ENCODE measurements around the gene CUL3.

The CUL3 gene

DNA sequence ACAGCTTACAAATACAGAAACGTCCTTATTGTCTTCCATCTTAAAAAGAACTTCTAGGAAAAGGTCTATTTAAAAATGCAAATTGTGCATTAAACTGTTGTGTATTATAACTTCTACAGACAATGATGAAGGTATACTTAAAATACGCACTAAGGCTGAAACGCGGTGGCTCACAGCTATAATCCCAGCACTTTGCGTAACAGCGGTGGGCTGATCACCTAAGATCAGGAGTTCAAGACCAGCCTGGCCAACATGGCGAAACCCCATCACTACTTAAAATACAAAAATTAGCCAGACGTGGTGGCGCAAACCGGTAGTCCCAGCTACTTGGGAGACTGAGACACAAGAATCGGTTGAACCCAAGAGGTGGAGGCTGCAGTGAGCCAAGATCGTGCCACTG is 4.9 kb downstream of the CUL3 start:
- no peak for DNase-seq (ENCODE audit: low read depth in 2 of 2)

DNA sequence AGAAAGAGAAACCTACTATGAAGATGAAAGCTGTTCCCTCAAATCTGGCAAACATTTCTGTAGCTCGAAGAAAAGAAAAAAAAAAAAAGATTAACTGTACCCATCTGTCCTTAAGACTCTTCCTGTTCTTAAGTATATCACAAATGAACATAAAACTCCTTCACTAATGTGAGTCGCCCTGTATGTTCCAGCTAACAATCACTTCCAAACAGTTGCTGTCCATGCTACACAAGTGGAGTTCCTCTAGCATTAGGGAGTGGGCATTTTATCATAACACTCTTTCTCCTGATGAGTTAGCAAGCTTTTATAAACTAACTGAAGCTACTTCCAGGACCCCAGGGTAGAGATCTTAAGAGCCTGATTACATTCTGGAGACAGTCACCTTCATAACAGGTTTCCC is 5.8 kb downstream of the CUL3 start:
- DNase-seq (ENCODE audit: low read depth in 2 of 2): no peak

DNA sequence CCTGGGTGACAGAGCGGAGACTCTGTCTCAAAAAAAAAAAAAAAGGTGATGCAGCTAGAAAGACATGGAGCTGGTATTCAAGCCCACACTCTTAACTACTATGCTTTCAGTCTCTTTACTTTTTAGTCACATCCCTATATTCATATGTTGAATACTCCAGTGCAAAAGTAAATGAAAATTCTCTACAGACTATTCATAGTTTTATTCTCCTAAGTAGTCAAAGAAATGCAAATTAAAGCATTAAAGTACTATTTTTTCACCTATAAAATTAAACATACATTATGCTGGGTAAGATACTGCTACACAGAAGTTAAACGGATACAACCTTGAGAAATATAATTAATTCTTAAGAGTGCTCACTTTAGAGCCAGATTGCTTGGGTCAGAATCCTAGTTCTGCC is 7.6 kb downstream of the CUL3 start:
- DNase-seq (ENCODE audit: low read depth in 2 of 2): no peak

DNA sequence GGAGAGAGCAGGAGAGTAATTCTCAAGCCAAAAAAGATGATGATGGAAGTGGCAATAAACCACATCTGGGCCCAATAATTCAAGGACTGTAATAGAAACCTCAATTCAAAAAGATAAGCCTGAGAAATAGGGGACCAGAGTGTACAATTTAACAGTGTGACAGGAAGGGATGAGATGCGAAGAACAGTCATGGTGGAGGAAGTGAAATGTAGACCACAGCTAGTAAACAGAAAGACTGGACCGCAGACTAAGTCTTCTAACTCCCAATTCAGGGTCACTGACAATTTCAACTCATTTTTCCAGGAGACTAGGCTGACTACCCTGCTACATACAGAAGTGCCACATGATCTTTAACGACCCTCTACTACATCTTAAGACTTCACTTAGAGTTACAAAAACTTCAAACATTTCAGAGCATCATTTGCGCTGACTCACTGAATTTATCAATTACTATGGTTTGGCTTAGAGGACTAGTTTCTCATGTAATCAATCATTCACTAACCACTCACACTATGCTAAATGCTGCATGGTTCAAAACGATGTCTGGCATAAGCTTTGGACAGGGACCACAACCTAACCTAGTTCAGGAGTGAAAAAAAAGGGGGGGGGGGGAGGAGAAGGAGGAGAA is 9.0 kb downstream of the CUL3 start:
- no peak for DNase-seq (ENCODE audit: low read depth in 2 of 2)

DNA sequence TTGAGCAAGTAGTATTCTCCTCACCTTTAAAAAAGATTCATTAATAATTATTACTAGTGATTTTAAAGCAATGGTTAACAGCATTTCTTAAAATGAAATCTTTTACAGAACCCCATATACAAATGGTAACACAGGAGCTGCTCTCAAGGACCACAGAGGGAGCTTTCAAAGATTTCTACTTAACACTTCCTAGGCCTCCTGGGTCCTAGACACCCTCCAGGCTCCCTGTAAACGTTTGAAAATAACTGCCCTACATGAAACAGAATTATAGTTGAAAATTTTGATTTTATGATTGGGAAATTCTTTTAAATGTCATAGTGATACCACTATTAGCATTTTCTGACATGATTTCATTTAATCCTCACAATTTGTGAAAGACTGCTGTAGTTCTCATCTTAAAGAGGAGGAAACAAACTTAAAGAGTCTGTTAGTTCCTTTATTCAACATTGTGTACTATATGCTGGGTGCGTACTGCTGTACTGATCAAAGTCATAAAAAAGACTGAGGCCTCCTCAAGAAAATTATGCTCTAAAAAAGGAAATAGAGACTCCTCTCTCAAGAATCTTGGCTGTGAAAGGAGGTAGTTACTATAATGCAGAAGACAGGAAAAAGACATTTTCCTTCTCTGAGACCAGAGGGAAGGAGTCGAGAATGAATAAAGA is 10.6 kb downstream of the CUL3 start:
- no peak for DNase-seq (ENCODE audit: low read depth in 2 of 2)

DNA sequence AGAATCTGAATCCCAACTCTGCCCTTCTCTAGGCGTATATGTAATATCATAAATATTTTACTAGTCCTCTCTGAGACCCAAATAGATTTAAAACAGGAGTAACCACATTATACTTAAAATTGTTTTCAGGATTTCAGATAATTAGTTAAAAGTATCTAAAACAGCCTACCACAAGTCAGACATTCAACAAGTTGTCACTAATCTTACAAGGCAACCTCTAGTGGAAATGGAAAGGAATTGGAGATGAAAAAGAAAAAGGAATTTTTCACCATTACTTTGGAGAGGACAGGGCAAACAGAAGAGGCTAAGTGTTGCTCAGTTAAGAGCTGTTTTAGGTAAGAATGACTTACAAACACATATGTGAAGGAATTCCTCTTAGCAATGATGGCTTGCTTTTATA is 11.4 kb downstream of the CUL3 start:
- no peak for DNase-seq (ENCODE audit: low read depth in 2 of 2)

DNA sequence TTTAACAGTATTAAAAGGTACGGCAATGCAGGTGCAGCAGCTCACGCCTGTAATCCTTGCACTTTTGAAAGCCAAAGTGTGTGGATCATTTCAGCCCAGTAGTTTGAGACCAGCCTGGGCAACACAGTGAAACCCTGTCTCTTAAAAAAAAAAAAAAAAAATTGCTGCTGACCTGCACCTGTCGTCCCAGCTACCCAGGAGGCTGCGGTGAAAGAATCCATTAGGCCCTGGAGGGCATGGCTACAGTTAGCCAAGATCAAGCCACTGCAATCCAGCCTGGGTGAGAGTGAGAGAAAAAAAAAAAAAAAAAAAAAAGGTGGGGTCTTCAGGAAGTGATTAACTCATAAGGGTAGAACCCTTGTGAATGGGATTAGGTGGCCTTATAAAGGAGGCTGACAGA is 12.8 kb downstream of the CUL3 start:
- DNase-seq (ENCODE audit: low read depth in 2 of 2): no peak

DNA sequence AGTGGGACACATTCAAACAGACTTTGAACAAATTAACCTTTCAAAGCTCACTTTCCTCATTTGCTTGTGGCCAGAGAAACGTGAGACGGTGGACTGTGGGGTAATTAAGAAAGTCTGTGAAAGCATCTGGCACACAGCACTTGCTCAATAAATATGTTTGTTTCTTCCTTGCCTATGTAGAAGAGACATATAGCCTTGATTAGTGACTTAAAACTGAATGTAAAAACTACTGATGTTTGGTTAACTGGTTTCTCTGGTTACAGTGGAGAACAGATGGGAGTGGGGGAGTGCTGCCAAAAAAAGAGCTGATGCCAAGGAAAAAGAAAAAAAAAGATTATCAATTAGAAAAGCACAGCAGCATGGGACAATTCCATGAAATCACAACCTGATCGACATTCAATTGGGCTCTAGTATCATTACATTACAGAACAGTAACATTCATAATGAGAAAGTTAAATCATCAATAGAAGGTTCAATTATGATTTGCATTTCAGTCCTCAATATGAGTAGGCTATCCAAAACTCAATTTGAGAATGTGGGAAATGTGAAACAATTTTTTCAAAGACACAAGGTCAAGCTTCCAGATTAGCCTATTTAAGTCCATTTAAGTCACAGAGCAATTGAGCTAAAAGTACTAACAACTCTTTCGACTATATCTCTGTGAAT is 14.7 kb downstream of the CUL3 start:
- no peak for DNase-seq (ENCODE audit: low read depth in 2 of 2)

DNA sequence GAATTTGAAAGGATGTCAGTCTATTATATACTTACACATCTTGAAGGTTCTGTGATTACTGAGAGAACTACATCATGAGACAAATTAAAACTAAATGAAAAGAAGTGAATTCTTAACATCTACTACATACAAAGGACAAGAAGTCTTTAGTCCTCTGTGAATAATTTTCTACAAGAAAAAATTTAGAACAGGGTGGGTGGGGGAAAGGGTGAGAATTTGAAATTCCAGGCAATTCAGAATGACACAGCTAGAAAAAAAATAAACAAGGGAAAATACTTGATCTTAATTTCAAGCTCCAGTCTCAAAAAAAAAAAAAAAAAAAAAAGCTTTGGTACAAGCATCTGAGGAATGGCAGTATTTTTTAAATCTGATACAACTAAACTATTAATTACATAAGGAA is 15.5 kb downstream of the CUL3 start:
- DNase-seq (ENCODE audit: low read depth in 2 of 2): no peak

DNA sequence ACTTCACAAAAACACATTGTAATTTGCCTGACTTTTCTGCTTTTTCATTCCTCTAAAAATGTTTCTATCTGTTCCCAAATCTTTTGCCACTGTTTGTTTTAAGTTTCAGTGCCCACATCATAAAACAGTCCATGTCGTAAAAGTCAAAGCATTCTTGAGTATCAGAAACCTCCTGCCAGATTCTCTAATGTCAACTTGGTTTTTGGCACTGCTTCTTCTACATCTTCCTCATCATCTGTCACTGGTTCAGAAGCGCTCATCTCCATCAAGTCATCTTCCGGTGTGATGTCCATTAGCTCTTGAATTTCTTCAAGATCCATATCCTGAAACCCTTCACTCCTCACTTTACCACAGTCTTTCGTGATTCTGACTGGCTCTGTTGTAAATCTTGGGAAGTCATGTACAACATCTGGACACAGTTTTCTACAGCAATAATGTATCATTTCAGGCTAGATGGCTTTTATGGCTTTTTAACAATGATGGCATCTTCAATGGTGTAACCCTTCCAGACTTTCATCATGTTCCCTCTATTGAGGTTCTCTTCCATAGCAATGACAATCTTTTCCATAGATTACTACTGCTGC is 19.6 kb downstream of the CUL3 start:
- DNase-seq (ENCODE audit: low read depth in 2 of 2): no peak

DNA sequence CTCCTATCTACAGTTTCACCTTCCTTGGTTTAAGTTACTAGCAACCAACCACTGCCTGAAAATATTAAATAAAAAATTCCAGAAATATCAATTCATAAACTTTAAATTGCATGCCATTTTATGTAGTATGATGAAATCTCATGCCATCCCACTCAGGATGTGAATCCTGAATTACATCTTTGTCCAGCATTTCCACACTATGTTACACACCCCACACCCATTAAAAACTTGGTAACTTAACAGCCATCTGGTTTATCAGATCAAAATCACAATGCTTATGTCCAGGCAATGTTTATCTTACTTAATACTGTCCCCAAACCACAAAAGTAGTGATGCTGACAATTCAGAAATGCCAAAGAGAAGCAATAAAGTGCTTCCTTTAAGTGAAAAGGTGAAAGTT is 21.6 kb downstream of the CUL3 start:
- DNase-seq (ENCODE audit: low read depth in 2 of 2): no peak

DNA sequence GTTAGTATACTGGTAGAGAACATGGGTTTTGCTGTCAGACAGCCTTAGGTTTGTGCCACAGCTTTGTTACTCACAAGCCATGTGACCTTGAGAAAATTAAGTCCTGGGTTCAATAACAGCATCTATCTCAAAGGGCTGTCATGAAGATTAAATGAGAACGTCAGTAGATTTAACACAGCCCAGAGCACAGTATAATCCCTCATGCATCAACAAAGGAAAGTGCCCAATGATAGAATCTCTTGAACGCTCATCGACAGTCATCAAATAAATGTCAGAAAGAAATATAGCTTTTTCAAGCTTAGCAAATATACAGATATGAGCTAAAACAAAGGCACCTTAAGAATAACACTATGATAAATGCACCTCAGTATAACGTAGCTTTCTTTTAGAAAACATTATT is 22.3 kb downstream of the CUL3 start:
- no peak for DNase-seq (ENCODE audit: low read depth in 2 of 2)

DNA sequence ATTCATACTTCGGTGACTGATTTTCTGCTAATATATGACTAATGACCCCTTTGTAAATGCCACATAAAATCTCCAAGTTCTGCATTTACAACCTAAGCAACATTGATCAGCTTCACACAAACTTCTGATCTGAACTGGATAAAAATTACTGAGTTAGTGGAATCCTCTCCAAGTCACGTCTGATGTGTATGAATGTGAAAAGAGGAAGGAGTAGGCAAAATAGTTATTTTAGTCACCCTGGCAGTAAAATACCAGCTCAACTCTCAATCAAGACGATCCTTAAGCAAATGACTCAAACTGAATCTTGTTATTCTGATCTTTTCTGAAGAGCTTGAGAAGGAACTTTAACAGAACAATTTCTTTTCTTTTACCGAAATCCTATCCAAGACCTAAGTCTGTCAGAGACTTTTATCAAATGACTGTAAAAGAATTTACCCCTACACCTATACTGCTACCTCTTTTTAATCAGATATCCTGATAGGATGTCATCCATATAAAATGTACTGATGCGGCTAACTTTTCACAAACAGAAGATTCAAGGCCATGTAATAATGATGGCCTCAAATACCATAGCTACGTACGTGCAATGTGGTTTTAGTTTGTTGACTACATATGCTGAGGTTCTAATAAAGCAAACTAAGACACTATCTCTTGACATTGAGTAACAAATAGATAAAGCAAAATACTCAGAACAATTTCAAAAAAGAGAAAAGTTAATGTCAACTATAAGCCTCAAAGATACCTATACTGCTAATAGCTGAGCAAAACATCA is 23.7 kb downstream of the CUL3 start:
- DNase-seq (ENCODE audit: low read depth in 2 of 2): no peak

DNA sequence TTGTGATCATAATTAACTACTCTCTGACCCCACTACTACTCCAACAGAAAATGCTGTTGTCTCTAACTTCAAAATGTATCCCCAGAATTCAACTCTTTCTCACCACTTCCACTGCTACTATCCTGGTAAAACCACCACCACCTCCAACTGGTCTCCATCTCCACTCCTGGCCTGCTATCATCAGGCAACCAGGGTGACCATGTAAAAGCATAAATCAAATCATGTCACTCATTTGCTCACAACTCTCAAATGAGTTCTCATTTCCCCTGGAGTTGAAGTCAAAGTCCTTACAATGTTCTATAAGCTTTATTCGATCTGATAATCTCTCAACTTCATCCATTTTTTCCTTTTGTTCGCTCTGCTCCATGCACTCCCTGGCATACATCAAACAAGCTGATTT is 24.6 kb downstream of the CUL3 start:
- no peak for DNase-seq (ENCODE audit: low read depth in 2 of 2)

DNA sequence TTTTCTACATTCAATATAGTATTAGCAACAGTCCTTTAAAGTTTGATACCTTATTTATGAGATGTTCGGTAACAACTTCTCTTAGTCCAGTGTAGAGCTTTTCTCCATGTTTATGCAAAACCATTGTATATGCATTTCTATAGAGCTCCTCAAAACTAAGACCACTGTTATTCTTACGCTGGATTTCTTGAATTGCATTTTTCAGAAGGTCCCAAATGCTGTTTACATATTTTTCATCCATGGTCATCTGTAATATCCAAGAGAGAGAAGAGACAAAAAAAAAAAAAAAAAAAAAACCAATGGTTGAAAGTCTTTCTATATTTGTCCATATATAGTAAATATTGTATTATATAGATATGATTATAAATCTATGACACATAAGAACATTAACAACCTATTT is 27.6 kb downstream of the CUL3 start:
- no peak for DNase-seq (ENCODE audit: low read depth in 2 of 2)

DNA sequence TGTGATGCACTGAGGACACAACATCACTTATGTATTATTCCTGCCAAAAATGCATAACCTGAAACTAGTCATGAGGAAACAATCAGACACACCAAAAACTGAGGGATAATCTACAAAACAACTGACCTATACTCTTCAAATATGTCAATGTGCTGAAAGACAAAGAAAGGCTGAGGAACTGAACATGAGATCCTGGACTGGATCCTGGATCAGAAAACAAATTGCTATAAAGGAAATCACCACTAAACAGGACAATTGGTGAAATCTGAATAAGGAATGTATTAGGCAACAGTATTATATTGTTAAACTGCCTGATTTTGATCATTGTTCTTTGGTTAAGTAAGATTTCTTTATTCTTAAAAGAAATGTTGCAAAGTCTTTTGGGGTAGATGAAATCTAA is 28.8 kb downstream of the CUL3 start:
- no peak for DNase-seq (ENCODE audit: low read depth in 2 of 2)

DNA sequence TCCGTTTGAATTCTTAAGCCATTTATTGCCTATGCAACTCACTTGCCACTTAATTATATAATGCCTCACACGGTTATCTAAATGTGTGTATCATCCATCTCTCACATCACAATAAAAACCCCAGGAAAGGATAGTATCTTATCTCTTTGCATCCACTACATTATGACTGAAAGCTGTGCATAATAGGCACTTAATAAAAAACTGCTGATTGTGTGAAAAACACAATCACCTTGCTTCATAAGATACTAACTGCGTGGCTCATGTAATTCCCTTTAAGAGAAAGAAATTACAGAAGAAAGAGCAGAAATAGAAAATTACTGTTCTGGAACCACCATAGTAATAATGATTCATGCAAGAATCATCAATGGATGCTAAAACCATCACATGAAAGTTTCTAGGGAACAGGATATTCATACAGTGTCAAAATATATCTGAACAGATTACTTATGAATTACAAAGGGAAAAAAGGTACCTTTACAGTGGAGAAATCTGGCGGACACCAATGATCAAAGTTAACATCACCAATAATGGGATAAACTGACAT is 29.3 kb downstream of the CUL3 start:
- no peak for DNase-seq (ENCODE audit: low read depth in 2 of 2)

DNA sequence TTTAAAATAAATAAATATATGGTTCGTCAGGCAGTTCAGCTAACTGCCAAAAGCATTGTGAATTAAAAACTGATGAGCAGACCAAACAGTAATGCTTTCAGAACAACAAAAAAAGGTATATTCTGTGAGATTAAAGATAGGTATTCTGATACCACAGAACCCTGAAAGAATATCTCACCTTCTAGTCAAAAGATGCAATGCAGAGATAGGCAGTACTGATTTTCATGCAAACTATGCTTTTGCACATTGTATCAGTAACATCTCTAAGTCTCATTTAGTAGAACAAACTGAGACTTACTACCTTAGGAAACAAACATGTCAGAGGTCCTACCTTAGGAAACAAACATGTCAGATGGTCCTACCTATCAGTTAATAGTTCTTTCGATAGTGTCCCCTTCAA is 32.4 kb downstream of the CUL3 start:
- no peak for DNase-seq (ENCODE audit: low read depth in 2 of 2)

DNA sequence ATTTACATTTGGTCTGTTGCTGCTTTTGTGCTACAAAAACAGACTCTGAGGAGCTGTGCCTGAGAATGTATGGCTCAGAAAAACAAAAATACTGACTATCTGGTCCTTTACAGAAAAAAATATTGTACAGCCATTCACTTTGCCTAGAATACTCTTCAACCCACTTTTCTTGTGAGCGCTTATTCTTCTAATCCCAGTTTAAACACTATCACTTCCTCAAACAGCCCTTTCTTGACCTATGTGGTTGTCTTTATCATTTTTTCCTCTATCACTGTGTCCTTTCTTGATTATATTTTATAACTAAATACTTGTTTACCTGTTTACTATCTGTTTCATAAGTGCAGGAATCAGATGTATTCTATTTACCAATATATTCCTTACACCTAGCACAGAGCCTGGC is 33.5 kb downstream of the CUL3 start:
- DNase-seq (ENCODE audit: low read depth in 2 of 2): no peak

DNA sequence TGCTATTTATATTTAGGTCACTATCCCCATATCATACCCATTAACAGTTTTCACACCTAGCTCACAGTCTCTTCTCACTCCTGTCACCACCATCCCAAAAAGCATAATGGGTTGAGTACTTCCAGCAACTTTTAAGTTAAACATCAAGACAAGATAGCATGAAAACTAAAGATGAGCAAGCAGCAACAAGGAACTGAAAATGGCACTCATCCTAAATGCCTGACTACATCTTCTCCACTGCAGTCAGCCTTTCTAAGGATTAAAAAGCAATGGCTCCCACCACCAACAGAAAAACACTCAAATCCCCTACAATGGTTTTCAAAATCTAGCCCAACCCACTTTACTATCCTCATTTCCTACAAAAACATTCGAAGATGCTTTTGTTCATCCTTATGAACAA is 38.2 kb downstream of the CUL3 start:
- no peak for DNase-seq (ENCODE audit: low read depth in 2 of 2)

DNA sequence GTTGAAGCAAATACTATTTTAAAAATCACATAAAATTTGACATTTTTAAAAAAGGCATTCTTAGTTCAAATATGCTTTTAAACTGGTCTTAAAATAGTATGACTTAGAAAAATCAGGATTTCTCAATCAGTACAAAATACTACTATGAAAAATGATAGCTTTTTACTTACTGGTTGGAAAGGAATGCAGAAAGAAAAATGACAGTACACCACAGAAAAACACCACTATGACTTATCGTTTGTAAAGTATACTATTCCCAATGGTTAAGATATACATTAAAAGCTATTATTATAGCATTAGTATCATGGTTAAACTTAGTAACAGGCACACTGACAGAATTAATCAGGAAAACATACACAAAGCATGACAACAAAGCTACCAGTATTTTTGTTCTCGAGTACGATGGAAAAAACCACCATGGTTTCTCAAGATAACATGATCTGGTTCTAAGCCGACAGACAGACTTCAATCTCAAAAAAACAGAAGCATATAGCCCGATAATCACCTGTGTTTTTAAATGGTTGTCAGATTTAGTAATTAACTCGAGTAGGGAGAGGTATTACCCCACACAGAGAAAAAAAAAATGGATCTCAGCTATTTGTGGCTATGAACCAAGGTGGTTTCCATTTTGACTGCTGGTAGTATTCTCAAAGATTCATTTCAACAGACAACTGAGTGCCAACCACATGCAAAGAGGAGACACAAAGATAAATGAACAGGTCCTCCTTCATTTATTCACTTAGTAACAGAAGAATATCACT is 39.1 kb downstream of the CUL3 start:
- no peak for DNase-seq (ENCODE audit: low read depth in 2 of 2)
